GM23338 (cell line): ENCODE results near the gene PNPT1. TPM values are rescaled to one million over a fixed set of nuclear protein-coding genes. Genes with fewer than 3 reads are reported as not detected.
A peak's percentile ranks its signal among the peaks of the same experiment; 100 is the strongest.

ENCODE experiments used
- ATAC-seq: fragments of 200-7000 bp; cut with Tn5 transposase; 3 replicates; pipeline ENCODE4 v1.9.1; 2020
- DNase-seq: peaks from one replicate; pipeline ENCODE4 v3.0.0-alpha.2; 2015; ENCODE audit warnings: low spot score
- H2AFZ ChIP-seq: fragments of 200-600 bp; sonication (generic); 2 replicates; pipeline ENCODE4 v1.8.0; 2016; ENCODE audit warnings: antibody characterized with exemption, mild to moderate bottlenecking, moderate library complexity
- H3F3A ChIP-seq: fragments of 200-600 bp; sonication (generic); replicated peaks from 2 replicates; pipeline ENCODE4 v1.8.0; 2017; ENCODE audit warnings: antibody characterized with exemption, mixed run types, low read depth
- H3K27ac ChIP-seq: fragments of 200-600 bp; sonication (generic); 2 replicates; pipeline ENCODE4 v1.6.1; 2016; ENCODE audit warnings: low read depth
- H3K27me3 ChIP-seq: fragments of 200-600 bp; sonication (generic); 2 replicates; pipeline ENCODE4 v1.8.0; 2016; ENCODE audit warnings: mild to moderate bottlenecking, mixed run types, moderate library complexity; ENCODE audit not compliant: insufficient read depth
- H3K36me3 ChIP-seq: fragments of 200-600 bp; sonication (generic); 2 replicates; pipeline ENCODE4 v1.8.0; 2016; ENCODE audit warnings: mild to moderate bottlenecking; ENCODE audit not compliant: insufficient read depth
- H3K4me1 ChIP-seq: fragments of 200-600 bp; sonication (generic); 2 replicates; pipeline ENCODE4 v1.8.0; 2016; ENCODE audit warnings: mild to moderate bottlenecking, moderate library complexity; ENCODE audit not compliant: insufficient read depth
- H3K4me2 ChIP-seq: fragments of 200-600 bp; sonication (generic); 2 replicates; pipeline ENCODE4 v1.7.1; 2017; ENCODE audit warnings: mixed run types
- H3K4me3 ChIP-seq: fragments of 200-600 bp; sonication (generic); 2 replicates; pipeline ENCODE4 v1.6.1; 2016; ENCODE audit warnings: mixed run types
- H3K79me2 ChIP-seq: fragments of 200-600 bp; sonication (generic); replicated peaks from 2 replicates; pipeline ENCODE4 v1.8.0; 2017; ENCODE audit warnings: mild to moderate bottlenecking; ENCODE audit not compliant: insufficient read depth
- H3K9me2 ChIP-seq: fragments of 200-600 bp; sonication (generic); 2 replicates; pipeline ENCODE4 v1.8.0; 2017; ENCODE audit not compliant: insufficient read depth
- H4K20me1 ChIP-seq: fragments of 200-600 bp; sonication (generic); replicated peaks from 2 replicates; pipeline ENCODE4 v1.8.0; 2017; ENCODE audit warnings: mild to moderate bottlenecking; ENCODE audit not compliant: insufficient read depth
- H3K27ac Mint-ChIP-seq: 2 replicates; pipeline ENCODE4 v1.8.0; 2020; ENCODE audit warnings: inconsistent platforms, mild to moderate bottlenecking, moderate library complexity, mixed read lengths
- H3K27me3 Mint-ChIP-seq: 3 replicates; pipeline ENCODE4 v1.8.0; 2022; ENCODE audit warnings: low read depth, mild to moderate bottlenecking, moderate library complexity, mixed read lengths, inconsistent platforms; ENCODE audit not compliant: insufficient read depth, poor library complexity
- H3K36me3 Mint-ChIP-seq: 3 replicates; pipeline ENCODE4 v1.8.0; 2021; ENCODE audit warnings: low read depth, mild to moderate bottlenecking, inconsistent platforms, moderate library complexity, mixed read lengths
- H3K4me1 Mint-ChIP-seq: 3 replicates; pipeline ENCODE4 v1.8.0; 2020; ENCODE audit warnings: mild to moderate bottlenecking, inconsistent platforms, mixed read lengths
- H3K4me3 Mint-ChIP-seq: 3 replicates; pipeline ENCODE4 v1.8.0; 2021; ENCODE audit warnings: moderate library complexity, mild to moderate bottlenecking, inconsistent platforms, mixed read lengths
- H3K9me3 Mint-ChIP-seq: 3 replicates; pipeline ENCODE4 v1.8.0; 2020; ENCODE audit warnings: moderate library complexity, mild to moderate bottlenecking, inconsistent platforms, mixed read lengths
- CREB1 ChIP-seq: fragments of 250-450 bp; sonication (Bioruptor Pico); IDR thresholded peaks from 2 replicates; pipeline ENCODE4 v1.5.0; 2020; ENCODE audit warnings: low read depth, mild to moderate bottlenecking, moderate library complexity
- EZH2 ChIP-seq: fragments of 200-600 bp; sonication (generic); IDR thresholded peaks from one replicate; pipeline ENCODE4 v1.8.0; 2017; ENCODE audit warnings: antibody characterized with exemption, mild to moderate bottlenecking, low read depth; ENCODE audit not compliant: unreplicated experiment
- NANOG ChIP-seq: IDR thresholded peaks from 2 replicates; pipeline ENCODE4 v1.6.1; 2016; ENCODE audit warnings: antibody characterized with exemption, borderline replicate concordance
- STAT1 ChIP-seq: IDR thresholded peaks from one replicate; pipeline ENCODE4 v1.6.1; 2016; ENCODE audit warnings: antibody characterized with exemption; ENCODE audit not compliant: unreplicated experiment
- ZNF114 ChIP-seq: fragments of 250-450 bp; sonication (Bioruptor Pico); IDR thresholded peaks from 2 replicates; pipeline ENCODE4 v1.5.0; 2020; ENCODE audit warnings: mild to moderate bottlenecking, moderate library complexity
- ZNF331 ChIP-seq: fragments of 250-450 bp; sonication (Bioruptor Pico); IDR thresholded peaks from 2 replicates; pipeline ENCODE4 v1.5.0; 2020; ENCODE audit warnings: low read depth, mild to moderate bottlenecking, moderate library complexity
- polyA plus RNA-seq: library from polyadenylated mRNA; unstranded; fragments of >200 nt; fragmentation: Nextera tagmentation; extraction: Ambion mirVana; gene quantifications from 2 replicates; pipeline ENCODE4 v1.2.1, GENCODE V29; 2016
- total RNA-seq: library from RNA; depleted of rRNA; stranded (reverse); fragments of >200 nt; shearing (Covaris generic); gene quantifications from 2 replicates; pipeline ENCODE4 v1.2.3, GENCODE V29; 2014
- TF ChIP-seq, protein P1 (sequence below): IDR thresholded peaks from one replicate; pipeline ENCODE4 v1.6.1; 2018; ENCODE audit warnings: antibody characterized with exemption; ENCODE audit not compliant: unreplicated experiment
- TF ChIP-seq, protein P2 (sequence below): IDR thresholded peaks from 2 replicates; pipeline ENCODE4 v1.6.1; 2016; ENCODE audit warnings: antibody characterized with exemption
- TF ChIP-seq, protein P3 (sequence below), 2 experiments: fragments of 200-600 bp in 1 of 2; sonication (generic) in 1 of 2; conservative IDR thresholded peaks; 2 replicates each; pipeline versions ENCODE4 v1.5.1 to v1.6.1; 2016 to 2017; ENCODE audit warnings: antibody characterized with exemption in 2 of 2, low read depth in 2 of 2, mild to moderate bottlenecking in 2 of 2, moderate library complexity in 1 of 2

Gene PNPT1
- total and polyA plus RNA-seq, 2 experiments from 2014 or later, result 31.1 to 34.6 TPM

DNA sequence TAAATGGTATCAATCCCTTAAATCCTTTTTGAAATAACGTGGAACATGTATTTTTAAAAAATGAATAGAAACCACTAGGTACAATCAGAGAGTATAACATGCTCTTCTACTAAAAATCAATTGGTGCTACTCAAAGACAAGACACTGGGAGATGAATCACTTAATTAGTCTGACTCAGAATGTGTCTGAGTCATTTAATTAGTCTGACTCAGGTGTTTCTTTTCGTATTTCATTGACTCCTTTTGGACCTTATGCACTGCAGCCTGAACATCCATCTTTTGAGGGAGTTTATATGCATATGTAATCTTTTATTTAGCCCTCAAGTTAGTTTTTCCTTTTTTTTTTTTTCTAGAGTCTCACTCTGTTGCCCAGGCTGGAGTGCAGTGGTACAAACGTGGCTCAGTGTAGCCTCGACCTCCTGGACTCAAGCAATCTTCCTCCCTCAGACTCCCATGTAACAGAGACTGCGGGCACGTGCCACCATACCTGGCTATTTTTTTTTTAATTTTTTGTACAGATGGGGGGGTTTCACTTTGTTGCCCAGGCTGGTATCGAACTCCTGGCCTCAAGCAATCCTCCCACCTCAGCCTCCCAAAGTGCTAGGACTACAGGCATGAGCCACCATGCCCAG, 102.7 kb downstream of the PNPT1 start (continued):
- TF ChIP-seq, protein P1, sequence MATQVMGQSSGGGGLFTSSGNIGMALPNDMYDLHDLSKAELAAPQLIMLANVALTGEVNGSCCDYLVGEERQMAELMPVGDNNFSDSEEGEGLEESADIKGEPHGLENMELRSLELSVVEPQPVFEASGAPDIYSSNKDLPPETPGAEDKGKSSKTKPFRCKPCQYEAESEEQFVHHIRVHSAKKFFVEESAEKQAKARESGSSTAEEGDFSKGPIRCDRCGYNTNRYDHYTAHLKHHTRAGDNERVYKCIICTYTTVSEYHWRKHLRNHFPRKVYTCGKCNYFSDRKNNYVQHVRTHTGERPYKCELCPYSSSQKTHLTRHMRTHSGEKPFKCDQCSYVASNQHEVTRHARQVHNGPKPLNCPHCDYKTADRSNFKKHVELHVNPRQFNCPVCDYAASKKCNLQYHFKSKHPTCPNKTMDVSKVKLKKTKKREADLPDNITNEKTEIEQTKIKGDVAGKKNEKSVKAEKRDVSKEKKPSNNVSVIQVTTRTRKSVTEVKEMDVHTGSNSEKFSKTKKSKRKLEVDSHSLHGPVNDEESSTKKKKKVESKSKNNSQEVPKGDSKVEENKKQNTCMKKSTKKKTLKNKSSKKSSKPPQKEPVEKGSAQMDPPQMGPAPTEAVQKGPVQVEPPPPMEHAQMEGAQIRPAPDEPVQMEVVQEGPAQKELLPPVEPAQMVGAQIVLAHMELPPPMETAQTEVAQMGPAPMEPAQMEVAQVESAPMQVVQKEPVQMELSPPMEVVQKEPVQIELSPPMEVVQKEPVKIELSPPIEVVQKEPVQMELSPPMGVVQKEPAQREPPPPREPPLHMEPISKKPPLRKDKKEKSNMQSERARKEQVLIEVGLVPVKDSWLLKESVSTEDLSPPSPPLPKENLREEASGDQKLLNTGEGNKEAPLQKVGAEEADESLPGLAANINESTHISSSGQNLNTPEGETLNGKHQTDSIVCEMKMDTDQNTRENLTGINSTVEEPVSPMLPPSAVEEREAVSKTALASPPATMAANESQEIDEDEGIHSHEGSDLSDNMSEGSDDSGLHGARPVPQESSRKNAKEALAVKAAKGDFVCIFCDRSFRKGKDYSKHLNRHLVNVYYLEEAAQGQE, result no peak
- TF ChIP-seq EZH2 (no peak), ZNF114 (no peak), STAT1 (no peak)
- TF ChIP-seq, protein P2, sequence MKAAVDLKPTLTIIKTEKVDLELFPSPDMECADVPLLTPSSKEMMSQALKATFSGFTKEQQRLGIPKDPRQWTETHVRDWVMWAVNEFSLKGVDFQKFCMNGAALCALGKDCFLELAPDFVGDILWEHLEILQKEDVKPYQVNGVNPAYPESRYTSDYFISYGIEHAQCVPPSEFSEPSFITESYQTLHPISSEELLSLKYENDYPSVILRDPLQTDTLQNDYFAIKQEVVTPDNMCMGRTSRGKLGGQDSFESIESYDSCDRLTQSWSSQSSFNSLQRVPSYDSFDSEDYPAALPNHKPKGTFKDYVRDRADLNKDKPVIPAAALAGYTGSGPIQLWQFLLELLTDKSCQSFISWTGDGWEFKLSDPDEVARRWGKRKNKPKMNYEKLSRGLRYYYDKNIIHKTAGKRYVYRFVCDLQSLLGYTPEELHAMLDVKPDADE, result no peak
- TF ChIP-seq, protein P3, sequence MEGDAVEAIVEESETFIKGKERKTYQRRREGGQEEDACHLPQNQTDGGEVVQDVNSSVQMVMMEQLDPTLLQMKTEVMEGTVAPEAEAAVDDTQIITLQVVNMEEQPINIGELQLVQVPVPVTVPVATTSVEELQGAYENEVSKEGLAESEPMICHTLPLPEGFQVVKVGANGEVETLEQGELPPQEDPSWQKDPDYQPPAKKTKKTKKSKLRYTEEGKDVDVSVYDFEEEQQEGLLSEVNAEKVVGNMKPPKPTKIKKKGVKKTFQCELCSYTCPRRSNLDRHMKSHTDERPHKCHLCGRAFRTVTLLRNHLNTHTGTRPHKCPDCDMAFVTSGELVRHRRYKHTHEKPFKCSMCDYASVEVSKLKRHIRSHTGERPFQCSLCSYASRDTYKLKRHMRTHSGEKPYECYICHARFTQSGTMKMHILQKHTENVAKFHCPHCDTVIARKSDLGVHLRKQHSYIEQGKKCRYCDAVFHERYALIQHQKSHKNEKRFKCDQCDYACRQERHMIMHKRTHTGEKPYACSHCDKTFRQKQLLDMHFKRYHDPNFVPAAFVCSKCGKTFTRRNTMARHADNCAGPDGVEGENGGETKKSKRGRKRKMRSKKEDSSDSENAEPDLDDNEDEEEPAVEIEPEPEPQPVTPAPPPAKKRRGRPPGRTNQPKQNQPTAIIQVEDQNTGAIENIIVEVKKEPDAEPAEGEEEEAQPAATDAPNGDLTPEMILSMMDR (conservative IDR thresholded peaks at IDR 0.05; ENCODE audit: low read depth in 2 of 2), result no peak

DNA sequence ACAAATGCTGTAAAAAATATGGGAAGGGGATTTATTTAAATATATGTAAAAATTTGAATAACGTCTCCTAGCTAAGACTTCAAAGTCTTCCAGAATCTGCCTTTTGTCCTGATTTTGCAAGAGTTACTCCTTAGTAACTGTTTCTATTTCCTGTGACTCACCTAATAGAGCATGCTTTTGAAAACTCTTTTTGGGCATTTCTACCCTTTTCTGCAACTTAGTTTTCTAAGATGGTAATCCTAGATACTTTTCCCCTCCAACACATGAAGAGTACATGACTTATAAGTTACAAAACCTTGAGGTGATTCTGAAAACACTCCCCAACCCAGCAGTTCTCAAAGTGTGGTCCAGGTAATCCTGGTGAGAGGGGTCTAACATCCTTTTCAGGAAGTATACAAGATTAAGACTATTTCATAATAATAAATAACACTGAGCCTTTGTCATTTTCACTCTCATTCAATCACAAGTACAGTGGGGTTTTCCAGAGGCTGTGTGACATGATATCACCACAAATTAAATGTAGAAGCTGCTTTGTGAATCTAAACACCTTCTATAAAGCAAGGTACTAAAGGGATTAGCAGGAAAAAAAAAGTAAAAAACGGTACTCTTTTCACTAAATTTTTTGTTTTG, 108.1 kb downstream of the PNPT1 start:
- no peaks in the 10 kb centered on the region; the same call in 2 of the 3 replicates for H3K4me1 Mint-ChIP-seq
- DNase-seq (no peak), ATAC-seq (no peak)
- H3K4me3 ChIP-seq, result no peak overlapping the region
- H3K27ac ChIP-seq, result no peak overlapping the region
- no peaks in the 10 kb centered on the region for H3K27me3 ChIP-seq
- H3K27me3 Mint-ChIP-seq, result no peaks in the 10 kb centered on the region
- no peak overlapping the region for H2AFZ ChIP-seq
- H3F3A ChIP-seq, result no peaks in the 10 kb centered on the region
- H4K20me1 ChIP-seq, result no peaks in the 10 kb centered on the region
- no peak overlapping the region for H3K4me3 Mint-ChIP-seq
- H3K9me3 Mint-ChIP-seq, result no peaks in the 10 kb centered on the region
- H3K4me2 ChIP-seq, result no peak overlapping the region
- peaks cover 3% of the 10 kb centered on the region; the same call in 1 of the 2 replicates for H3K36me3 ChIP-seq
- no peaks in the 10 kb centered on the region for H3K79me2 ChIP-seq
- H3K9me2 ChIP-seq, result no peaks in the 10 kb centered on the region
- H3K4me1 ChIP-seq, result no peaks in the 10 kb centered on the region
- H3K27ac Mint-ChIP-seq, result peak overlapping the region; percentile 57; the same call in 1 of the 2 replicates
- peaks cover 11% of the 10 kb centered on the region; the same call in 2 of the 3 replicates for H3K36me3 Mint-ChIP-seq
- no peak for TF ChIP-seq CREB1 (CRISPR knock-in tag)
- TF ChIP-seq ZNF114, result no peak
- TF ChIP-seq, protein P2, result no peak
- TF ChIP-seq, protein P3 (conservative IDR thresholded peaks at IDR 0.05; ENCODE audit: low read depth in 2 of 2), result no peak
- TF ChIP-seq ZNF331 (CRISPR knock-in tag), result no peak
- TF ChIP-seq EZH2, result no peak
- TF ChIP-seq STAT1, result no peak
- TF ChIP-seq NANOG, result no peak
